ENCODE results near the gene NAA10. TPM values are rescaled to one million over a fixed set of nuclear protein-coding genes. Genes with fewer than 3 reads are reported as not detected.

Gene NAA10
- total and polyA plus RNA-seq, 2 of the 13 experiments (the other 11 are each of a cell fraction or from before 2014, with no cell fraction given), result 49.2 to 51.7 TPM

DNA sequence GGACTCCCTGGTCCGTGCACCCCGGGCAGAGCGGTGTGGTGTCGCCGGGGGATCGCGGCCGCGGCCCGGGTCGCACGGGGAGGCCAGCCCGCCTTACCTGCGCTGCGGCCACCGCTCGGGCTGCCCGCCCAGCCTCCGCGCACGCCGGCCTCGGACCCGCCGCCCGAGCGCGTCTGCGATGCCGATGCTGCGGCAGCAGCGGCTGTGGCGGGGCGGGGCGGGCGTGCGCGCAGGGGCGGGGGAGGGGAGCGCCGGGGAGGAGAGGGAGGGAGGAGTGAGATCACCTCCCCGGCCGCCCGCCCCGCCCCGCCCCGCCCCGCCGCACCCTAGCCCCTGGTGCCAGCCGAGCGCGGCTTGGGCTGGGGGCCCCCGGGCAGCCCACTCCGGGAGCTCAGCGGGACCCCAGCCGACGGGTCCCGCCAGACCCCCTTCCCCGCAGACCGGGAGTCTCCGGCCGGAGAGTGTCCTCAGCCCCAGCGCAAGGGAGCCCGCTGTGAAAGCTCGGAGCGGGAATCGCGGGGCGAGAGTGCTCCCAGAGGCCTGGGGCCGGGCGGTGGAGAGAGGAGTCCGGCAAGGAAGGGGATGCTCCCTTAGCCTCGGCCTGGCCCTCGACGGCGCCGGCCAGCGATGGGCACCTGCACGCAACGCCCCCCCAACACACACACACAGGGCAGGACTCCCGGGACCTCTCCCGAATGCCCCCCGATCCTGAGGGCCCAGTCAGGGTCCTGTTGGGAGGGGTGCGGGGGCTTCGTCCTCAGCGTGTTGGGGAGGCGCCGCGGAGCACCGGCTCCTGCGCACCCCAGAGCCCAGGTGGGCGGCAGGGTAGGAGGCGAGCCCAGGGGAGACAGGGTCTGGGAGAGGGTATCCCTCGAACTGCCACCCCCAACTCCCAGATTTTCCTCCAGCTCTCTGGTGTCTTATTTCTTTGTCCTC, 48.6 kb downstream of the NAA10 start, which contains the start of gene L1CAM:
TSS of gene L1CAM (minus strand) at position 206 of the 936 bp plus-strand sequence. CDS start 10,337 bp downstream, outside the sequence.
- TF ChIP-seq ZSCAN21 (CRISPR knock-in tag; IDR thresholded peaks at IDR 0.05; ENCODE audit: borderline replicate concordance) (no peak), ZNF263 (CRISPR knock-in tag; IDR thresholded peaks at IDR 0.05) (peak; percentile 88), EZH2 (conservative IDR thresholded peaks at IDR 0.05; ENCODE audit: low read depth, low read length) (0 out of 2 replicates have a peak, but pooled peaks have one; percentile 40)
- H3K27ac ChIP-seq (ENCODE audit: extremely low read length, insufficient read depth, low read length), result no peak within 1 kb of the TSS
- no peaks in the 10 kb centered on the region for H3K79me2 ChIP-seq (ENCODE audit: insufficient read depth, low read length)
- H3K9me3 ChIP-seq (ENCODE audit: low read length), result no peaks in the 10 kb centered on the region
- FAIRE-seq (no peak), DNase-seq (ENCODE audit: low spot score) (no peak), ATAC-seq (no peak; the same call in 2 of the 3 replicates)
- CTCF ChIA-PET (ENCODE audit: low intra/inter-chr PET ratio, low total read pairs), result no interaction called here
- no peak within 1 kb of the TSS for H2AFZ ChIP-seq (ENCODE audit: low read length)
- H3K27me3 ChIP-seq (ENCODE audit: control insufficient read depth in 1 of 2, insufficient read depth in 2 of 2, low read length in 2 of 2), result peaks cover 0 to 19% of the 10 kb centered on the region in 2 experiments; a peak in 3 of 5 replicates
- H3K4me3 ChIP-seq (replicated peaks in 1 of 3; ENCODE audit: insufficient read depth in 1 of 3, low read depth in 2 of 3, low read length in 3 of 3), result peak within 1 kb of the TSS in 2 of 3 experiments; percentile 33 to 55; a peak in 3 of 6 replicates
- POLR2A ChIA-PET, result interaction anchor here (0.7 kb wide), 1 partner anchor 41 kb away, joined by 3 read pairs; no protein-coding TSS in a partner anchor
- intact Hi-C loops (cut with micrococcal nuclease; ENCODE audit: unreplicated experiment), result no loop called here
- peaks cover 19% of the 10 kb centered on the region for H3K4me1 ChIP-seq (ENCODE audit: insufficient read depth, low read length)
- no CpG with 5 or more reads among the region's 94 CpGs for WGBS (ENCODE audit: low lambda C conversion rate)
- in situ Hi-C loops (cut with HindIII; ENCODE audit: extremely low pct_ligation_motif_present, low pct_unique_long_range_greater_than_20kb), result no loop called here
- H3K4me2 ChIP-seq (ENCODE audit: low read depth, low read length), result peak within 1 kb of the TSS; percentile 23
- H3K9ac ChIP-seq (ENCODE audit: insufficient read depth, low read depth, low read length), result no peak within 1 kb of the TSS
- no peaks in the 10 kb centered on the region for H3K36me3 ChIP-seq (replicated peaks in 1 of 2; ENCODE audit: control insufficient read depth in 1 of 2, insufficient read depth in 2 of 2, low read length in 2 of 2)
- BruUV-seq (replicated peaks), result no TSS peak
- no peaks in the 10 kb centered on the region for H4K20me1 ChIP-seq (ENCODE audit: insufficient read depth, low read length)

- BruUV-seq (replicated peaks), result no TSS peak
- Histone ChIP-seq H3K4me2 (ENCODE audit: low read depth, low read length) (peak overlapping the region; percentile 23), H3K9ac (ENCODE audit: insufficient read depth, low read depth, low read length) (no peak overlapping the region), H3K79me2 (ENCODE audit: insufficient read depth, low read length) (no peaks in the 10 kb centered on the region), H3K4me3 (replicated peaks in 1 of 3; ENCODE audit: insufficient read depth in 1 of 3, low read depth in 2 of 3, low read length in 3 of 3) (peak overlapping the region in 2 of 3 experiments; percentile 33 to 55; a peak in 3 of 6 replicates), H3K36me3 (replicated peaks in 1 of 2; ENCODE audit: control insufficient read depth in 1 of 2, insufficient read depth in 2 of 2, low read length in 2 of 2) (no peaks in the 10 kb centered on the region), H3K9me3 (ENCODE audit: low read length) (no peaks in the 10 kb centered on the region), H3K4me1 (ENCODE audit: insufficient read depth, low read length) (peaks cover 28% of the 10 kb centered on the region), H3K27ac (ENCODE audit: extremely low read length, insufficient read depth, low read length) (no peak overlapping the region), H2AFZ (ENCODE audit: low read length) (no peak overlapping the region), H4K20me1 (ENCODE audit: insufficient read depth, low read length) (no peaks in the 10 kb centered on the region), H3K27me3 (ENCODE audit: control insufficient read depth in 1 of 2, insufficient read depth in 2 of 2, low read length in 2 of 2) (peaks cover 0 to 19% of the 10 kb centered on the region in 2 experiments; a peak in 3 of 5 replicates)
- FAIRE-seq (no peak), DNase-seq (ENCODE audit: low spot score) (no peak), ATAC-seq (no peak)
- POLR2A ChIA-PET, result no interaction called here
- TF ChIP-seq WIZ (CRISPR knock-in tag; IDR thresholded peaks at IDR 0.05) (no peak), BORCS8-MEF2B (CRISPR knock-in tag; IDR thresholded peaks at IDR 0.05) (no peak), PHF20 (CRISPR knock-in tag; IDR thresholded peaks at IDR 0.05) (no peak), ZNF746 (CRISPR knock-in tag; IDR thresholded peaks at IDR 0.05) (no peak), HNF4G (IDR thresholded peaks at IDR 0.05; ENCODE audit: borderline replicate concordance, low read depth, low read length) (no peak), HNF4G (CRISPR knock-in tag; IDR thresholded peaks at IDR 0.05; ENCODE audit: borderline replicate concordance, low read depth) (no peak), ZNF101 (CRISPR knock-in tag; IDR thresholded peaks at IDR 0.05; ENCODE audit: borderline replicate concordance, low read depth) (no peak), ESRRA (CRISPR knock-in tag; IDR thresholded peaks at IDR 0.05; ENCODE audit: low read depth) (no peak), ZNF350 (CRISPR knock-in tag; IDR thresholded peaks at IDR 0.05; ENCODE audit: borderline replicate concordance, low read depth) (no peak), ZNF205 (CRISPR knock-in tag; IDR thresholded peaks at IDR 0.05) (no peak), ZSCAN30 (CRISPR knock-in tag; IDR thresholded peaks at IDR 0.05) (no peak)
- in situ Hi-C loops (cut with HindIII; ENCODE audit: extremely low pct_ligation_motif_present, low pct_unique_long_range_greater_than_20kb), result no loop called here
- 90% methylated on average over 2 of the region's 32 CpGs for WGBS (ENCODE audit: low lambda C conversion rate)
- CTCF ChIA-PET (ENCODE audit: low intra/inter-chr PET ratio, low total read pairs), result no interaction called here
- intact Hi-C loops (cut with micrococcal nuclease; ENCODE audit: unreplicated experiment), result no loop called here
Measured at GRCh38 chrX:153885208-153885787, 49.5 kb downstream of the NAA10 start.
